Measurements from ENCODE around the gene PIGS.
"Not testable (repeated sequence)": the region's sequence is repeated elsewhere in the genome, so short reads cannot be mapped to it uniquely, and the experiment has no call there.

Gene PIGS

GRCh38 chr17:28527859-28528258 is 43.5 kb downstream of the PIGS start:
- TF ChIP-seq, protein P1, sequence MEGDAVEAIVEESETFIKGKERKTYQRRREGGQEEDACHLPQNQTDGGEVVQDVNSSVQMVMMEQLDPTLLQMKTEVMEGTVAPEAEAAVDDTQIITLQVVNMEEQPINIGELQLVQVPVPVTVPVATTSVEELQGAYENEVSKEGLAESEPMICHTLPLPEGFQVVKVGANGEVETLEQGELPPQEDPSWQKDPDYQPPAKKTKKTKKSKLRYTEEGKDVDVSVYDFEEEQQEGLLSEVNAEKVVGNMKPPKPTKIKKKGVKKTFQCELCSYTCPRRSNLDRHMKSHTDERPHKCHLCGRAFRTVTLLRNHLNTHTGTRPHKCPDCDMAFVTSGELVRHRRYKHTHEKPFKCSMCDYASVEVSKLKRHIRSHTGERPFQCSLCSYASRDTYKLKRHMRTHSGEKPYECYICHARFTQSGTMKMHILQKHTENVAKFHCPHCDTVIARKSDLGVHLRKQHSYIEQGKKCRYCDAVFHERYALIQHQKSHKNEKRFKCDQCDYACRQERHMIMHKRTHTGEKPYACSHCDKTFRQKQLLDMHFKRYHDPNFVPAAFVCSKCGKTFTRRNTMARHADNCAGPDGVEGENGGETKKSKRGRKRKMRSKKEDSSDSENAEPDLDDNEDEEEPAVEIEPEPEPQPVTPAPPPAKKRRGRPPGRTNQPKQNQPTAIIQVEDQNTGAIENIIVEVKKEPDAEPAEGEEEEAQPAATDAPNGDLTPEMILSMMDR (conservative IDR thresholded peaks at IDR 0.05; ENCODE audit: control insufficient read depth, insufficient read depth, low read depth, low read length), result no peak
- no peak for DNase-seq (ENCODE audit: low read depth)
- no peak overlapping the region for H3K4me3 ChIP-seq (ENCODE audit: control insufficient read depth, low read depth, low read length)

GRCh38 chr17:28527181-28527681 is 44.1 kb downstream of the PIGS start:
- TF ChIP-seq, protein P1 (conservative IDR thresholded peaks at IDR 0.05; ENCODE audit: control insufficient read depth, insufficient read depth, low read depth, low read length), result no peak
- H3K4me3 ChIP-seq (ENCODE audit: control insufficient read depth, low read depth, low read length), result no peak overlapping the region
- no peak for DNase-seq (ENCODE audit: low read depth)

- TF ChIP-seq, protein P1 (conservative IDR thresholded peaks at IDR 0.05; ENCODE audit: control insufficient read depth, insufficient read depth, low read depth, low read length), result no peak
- no peak for DNase-seq (ENCODE audit: low read depth)
These were observed 44.9 kb downstream of the PIGS start for GRCh38 chr17:28526381-28526780.

DNA sequence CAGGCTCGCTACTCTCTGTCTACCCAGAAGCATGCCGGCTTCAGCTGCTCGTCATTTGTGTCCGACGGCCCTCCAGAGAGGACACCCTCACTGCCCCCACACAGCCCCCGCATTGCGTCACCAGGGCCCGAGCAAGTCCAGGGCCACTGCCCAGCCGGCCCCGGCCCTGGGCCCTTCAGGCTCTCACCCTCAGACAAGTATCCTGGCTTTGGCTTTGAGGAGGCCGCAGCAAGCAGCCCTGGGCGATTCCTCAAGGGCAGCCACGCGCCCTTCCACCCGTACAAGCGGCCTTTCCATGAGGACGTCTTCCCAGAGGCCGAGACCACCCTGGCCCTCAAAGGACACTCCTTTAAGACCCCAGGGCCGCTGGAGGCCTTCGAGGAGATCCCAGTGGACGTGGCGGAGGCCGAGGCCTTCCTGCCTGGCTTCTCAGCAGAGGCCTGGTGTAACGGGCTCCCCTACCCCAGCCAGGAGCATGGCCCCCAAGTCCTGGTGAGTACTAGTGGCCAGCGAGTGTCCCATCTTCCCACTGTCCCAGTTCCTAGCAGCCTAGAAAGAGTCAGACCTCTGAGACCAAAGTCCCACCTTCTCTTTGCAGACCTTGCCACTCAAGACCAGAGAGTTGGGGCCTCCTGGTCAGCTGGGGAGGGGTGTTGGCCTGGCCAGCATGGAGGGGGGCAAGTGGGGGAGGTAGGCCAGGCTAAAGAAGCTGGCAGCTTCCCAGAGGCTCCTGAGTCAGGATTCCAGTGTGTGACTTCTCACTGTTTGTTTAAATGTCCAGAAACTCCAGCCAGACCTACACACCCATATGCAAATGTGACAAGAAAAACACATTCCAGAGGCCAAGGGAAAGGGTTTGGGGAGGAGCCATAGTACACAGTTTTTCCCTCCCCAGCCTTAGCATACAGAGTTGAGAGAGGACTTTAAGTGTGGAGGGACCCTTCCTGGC is 46.6 kb downstream of the PIGS start:
- TF ChIP-seq, protein P1 (conservative IDR thresholded peaks at IDR 0.05; ENCODE audit: control insufficient read depth, insufficient read depth, low read depth, low read length), result no peak
- H3K4me3 ChIP-seq (ENCODE audit: control insufficient read depth, low read depth, low read length), result no peak overlapping the region
- DNase-seq (ENCODE audit: low read depth), result peak; percentile 22

More at GRCh38 chr17:28526381-28526780, 44.9 kb downstream of the PIGS start:
- no peak overlapping the region for H3K4me3 ChIP-seq (ENCODE audit: control insufficient read depth, low read depth, low read length)

- TF ChIP-seq, protein P1 (conservative IDR thresholded peaks at IDR 0.05; ENCODE audit: control insufficient read depth, insufficient read depth, low read depth, low read length), result no peak
- no peak for DNase-seq (ENCODE audit: low read depth)
- no peak overlapping the region for H3K4me3 ChIP-seq (ENCODE audit: control insufficient read depth, low read depth, low read length)
These were observed 47.4 kb downstream of the PIGS start for GRCh38 chr17:28523876-28524275.

GRCh38 chr17:28523186-28523585 is 48.1 kb downstream of the PIGS start:
- H3K4me3 ChIP-seq (ENCODE audit: control insufficient read depth, low read depth, low read length), result no peak overlapping the region
- no peak for DNase-seq (ENCODE audit: low read depth)
- TF ChIP-seq, protein P1 (conservative IDR thresholded peaks at IDR 0.05; ENCODE audit: control insufficient read depth, insufficient read depth, low read depth, low read length), result no peak

DNA sequence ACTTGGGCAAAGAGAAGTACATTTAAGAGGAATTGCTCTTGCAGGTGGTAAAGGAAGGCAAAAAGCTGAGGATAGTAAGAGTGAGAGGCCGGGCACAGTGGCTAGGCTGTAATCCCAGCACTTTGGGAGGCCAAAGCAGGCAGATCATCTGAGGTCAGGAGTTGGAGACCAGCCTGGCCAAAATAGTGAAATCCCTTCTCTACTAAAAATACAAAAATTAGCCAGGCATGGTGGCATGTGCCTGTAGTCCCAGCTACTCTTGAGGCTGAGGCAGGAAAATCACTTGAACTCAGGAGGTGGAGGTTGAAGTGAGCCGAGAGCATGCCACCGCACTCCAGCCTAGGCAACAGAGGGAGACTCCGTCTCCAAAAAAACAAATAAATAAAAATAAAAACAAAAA is 49.0 kb downstream of the PIGS start:
- DNase-seq (ENCODE audit: low read depth), result not testable (repeated sequence)

More for the DNA sequence above, 49.0 kb downstream of the PIGS start:
- not testable (repeated sequence) for H3K4me3 ChIP-seq (ENCODE audit: control insufficient read depth, low read depth, low read length)

Data from fibroblast of mammary gland (primary cell).